Transverse colon (tissue), 4 donors: Measurements from ENCODE around the gene PKLR.

ENCODE experiments used
- CTCF ChIP-seq, 5 experiments: fragments of 200-600 bp in 3 of 5; fragments of 450-650 bp in 2 of 5; sonication (generic) in 3 of 5; IDR thresholded peaks; 1 replicate in 2 of 5; 2 replicates in 3 of 5; pipeline ENCODE4 v1.5.1; 2016 to 2017; ENCODE audit warnings: antibody characterized with exemption in 5 of 5, inconsistent platforms in 3 of 5, mild to moderate bottlenecking in 2 of 5, moderate library complexity in 1 of 5
- EP300 ChIP-seq: sonication (generic); formaldehyde crosslinking; IDR thresholded peaks from one replicate; pipeline ENCODE4 v1.6.1; 2017; ENCODE audit warnings: antibody characterized with exemption, low read depth
- POLR2A ChIP-seq: fragments of 450-650 bp; IDR thresholded peaks from one replicate; pipeline ENCODE4 v1.6.1; 2016; ENCODE audit warnings: antibody characterized with exemption, mild to moderate bottlenecking, moderate library complexity
- POLR2AphosphoS5 ChIP-seq, 3 donors: sonication (generic); formaldehyde crosslinking; IDR thresholded peaks; one replicate each; pipeline ENCODE4 v1.6.1; 2016; ENCODE audit warnings: antibody characterized with exemption in 3 of 3

- TF ChIP-seq EP300 (no peak), POLR2A (no peak), CTCF (IDR thresholded peaks at IDR 0.05) (no peak), POLR2AphosphoS5 (IDR thresholded peaks at IDR 0.05) (no peak)
Observed at GRCh38 chr1:155263067-155263466, 38.2 kb downstream of the PKLR start.
